Smooth muscle cell (in vitro differentiated cells): ENCODE results near the gene FAH. TPM values are rescaled to one million over a fixed set of nuclear protein-coding genes. Genes with fewer than 3 reads are reported as not detected.

ENCODE experiments used
- DNase-seq: peaks from one replicate; lab custom pipeline; 2025; ENCODE audit not compliant: unreplicated experiment; lab: John Stamatoyannopoulos, UW
- H2AFZ ChIP-seq: fragments of 200-600 bp; sonication (generic); 2 replicates; pipeline ENCODE4 v1.6.0; 2016; ENCODE audit warnings: antibody characterized with exemption, low read depth, mild to moderate bottlenecking
- H3F3A ChIP-seq: fragments of 200-600 bp; sonication (generic); 2 replicates; pipeline ENCODE4 v1.6.0; 2017; ENCODE audit warnings: antibody characterized with exemption, low read depth
- H3K27ac ChIP-seq: fragments of 200-600 bp; sonication (generic); 2 replicates; pipeline ENCODE4 v1.5.1; 2016; ENCODE audit warnings: low read depth, mild to moderate bottlenecking
- H3K27me3 ChIP-seq: fragments of 200-600 bp; sonication (generic); 2 replicates; pipeline ENCODE4 v1.6.1; 2016; ENCODE audit warnings: low read depth, mild to moderate bottlenecking
- H3K36me3 ChIP-seq: fragments of 200-600 bp; sonication (generic); 2 replicates; pipeline ENCODE4 v1.5.1; 2016; ENCODE audit warnings: low read depth
- H3K4me1 ChIP-seq: fragments of 200-600 bp; sonication (generic); 2 replicates; pipeline ENCODE4 v1.5.1; 2016; ENCODE audit warnings: low read depth
- H3K4me2 ChIP-seq: fragments of 200-600 bp; sonication (generic); 2 replicates; pipeline ENCODE4 v1.6.0; 2016; ENCODE audit warnings: mild to moderate bottlenecking
- H3K4me3 ChIP-seq: fragments of 200-600 bp; sonication (generic); 2 replicates; pipeline ENCODE4 v1.5.1; 2016; ENCODE audit warnings: mild to moderate bottlenecking
- H3K79me2 ChIP-seq: fragments of 200-600 bp; sonication (generic); 2 replicates; pipeline ENCODE4 v1.6.0; 2016; ENCODE audit warnings: low read depth, mild to moderate bottlenecking
- H3K9ac ChIP-seq: fragments of 200-600 bp; sonication (generic); 2 replicates; pipeline ENCODE4 v1.6.0; 2016; ENCODE audit warnings: low read depth
- H3K9me3 ChIP-seq: fragments of 200-600 bp; sonication (generic); replicated peaks from 2 replicates; pipeline ENCODE4 v1.5.1; 2016; ENCODE audit warnings: low read depth
- H4K20me1 ChIP-seq: fragments of 200-600 bp; sonication (generic); 2 replicates; pipeline ENCODE4 v1.6.0; 2016; ENCODE audit warnings: low read depth
- WGBS: methylation state at CpG from one replicate; pipeline ENCODE4 v1.1.7; 2016; ENCODE audit warnings: low lambda C conversion rate; 5-methylcytosine and 5-hydroxymethylcytosine counted together
- polyA plus RNA-seq: library from polyadenylated mRNA; unstranded; fragments of >200 nt; fragmentation: Nextera tagmentation; extraction: Ambion mirVana; gene quantifications from 2 replicates; pipeline ENCODE4 v1.2.1, GENCODE V29; 2016
- total RNA-seq: library from RNA; depleted of rRNA; stranded (reverse); fragments of >200 nt; gene quantifications from 2 replicates; pipeline ENCODE4 v1.2.3, GENCODE V29; 2014
- TF ChIP-seq, protein P1 (sequence below): fragments of 200-600 bp; sonication (generic); IDR thresholded peaks from 2 replicates; pipeline ENCODE4 v1.5.1; 2017; ENCODE audit warnings: borderline replicate concordance, mild to moderate bottlenecking, antibody characterized with exemption; ENCODE audit not compliant: insufficient read depth, poor library complexity, severe bottlenecking

FAH gene
- total and polyA plus RNA-seq, 2 experiments from 2014 or later = 18.3 to 36.7 TPM

GRCh38 chr15:80208758-80209734 is 56.2 kb downstream of the FAH start:
- 83% methylated on average over 11 of the region's 11 CpGs for WGBS
- H3K4me3 ChIP-seq = no peak overlapping the region
- TF ChIP-seq, protein P1, sequence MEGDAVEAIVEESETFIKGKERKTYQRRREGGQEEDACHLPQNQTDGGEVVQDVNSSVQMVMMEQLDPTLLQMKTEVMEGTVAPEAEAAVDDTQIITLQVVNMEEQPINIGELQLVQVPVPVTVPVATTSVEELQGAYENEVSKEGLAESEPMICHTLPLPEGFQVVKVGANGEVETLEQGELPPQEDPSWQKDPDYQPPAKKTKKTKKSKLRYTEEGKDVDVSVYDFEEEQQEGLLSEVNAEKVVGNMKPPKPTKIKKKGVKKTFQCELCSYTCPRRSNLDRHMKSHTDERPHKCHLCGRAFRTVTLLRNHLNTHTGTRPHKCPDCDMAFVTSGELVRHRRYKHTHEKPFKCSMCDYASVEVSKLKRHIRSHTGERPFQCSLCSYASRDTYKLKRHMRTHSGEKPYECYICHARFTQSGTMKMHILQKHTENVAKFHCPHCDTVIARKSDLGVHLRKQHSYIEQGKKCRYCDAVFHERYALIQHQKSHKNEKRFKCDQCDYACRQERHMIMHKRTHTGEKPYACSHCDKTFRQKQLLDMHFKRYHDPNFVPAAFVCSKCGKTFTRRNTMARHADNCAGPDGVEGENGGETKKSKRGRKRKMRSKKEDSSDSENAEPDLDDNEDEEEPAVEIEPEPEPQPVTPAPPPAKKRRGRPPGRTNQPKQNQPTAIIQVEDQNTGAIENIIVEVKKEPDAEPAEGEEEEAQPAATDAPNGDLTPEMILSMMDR = no peak
- H3K9ac ChIP-seq = no peak overlapping the region
- no peaks in the 10 kb centered on the region for H3K9me3 ChIP-seq
- H3K36me3 ChIP-seq = no peaks in the 10 kb centered on the region
- no peak overlapping the region for H3K4me2 ChIP-seq
- no peak overlapping the region for H2AFZ ChIP-seq
- H3K79me2 ChIP-seq = no peaks in the 10 kb centered on the region
- H3F3A ChIP-seq = no peaks in the 10 kb centered on the region
- H3K4me1 ChIP-seq = no peaks in the 10 kb centered on the region
- H3K27ac ChIP-seq = no peak overlapping the region
- no peaks in the 10 kb centered on the region for H4K20me1 ChIP-seq
- DNase-seq = no peak
- H3K27me3 ChIP-seq = no peaks in the 10 kb centered on the region

DNA sequence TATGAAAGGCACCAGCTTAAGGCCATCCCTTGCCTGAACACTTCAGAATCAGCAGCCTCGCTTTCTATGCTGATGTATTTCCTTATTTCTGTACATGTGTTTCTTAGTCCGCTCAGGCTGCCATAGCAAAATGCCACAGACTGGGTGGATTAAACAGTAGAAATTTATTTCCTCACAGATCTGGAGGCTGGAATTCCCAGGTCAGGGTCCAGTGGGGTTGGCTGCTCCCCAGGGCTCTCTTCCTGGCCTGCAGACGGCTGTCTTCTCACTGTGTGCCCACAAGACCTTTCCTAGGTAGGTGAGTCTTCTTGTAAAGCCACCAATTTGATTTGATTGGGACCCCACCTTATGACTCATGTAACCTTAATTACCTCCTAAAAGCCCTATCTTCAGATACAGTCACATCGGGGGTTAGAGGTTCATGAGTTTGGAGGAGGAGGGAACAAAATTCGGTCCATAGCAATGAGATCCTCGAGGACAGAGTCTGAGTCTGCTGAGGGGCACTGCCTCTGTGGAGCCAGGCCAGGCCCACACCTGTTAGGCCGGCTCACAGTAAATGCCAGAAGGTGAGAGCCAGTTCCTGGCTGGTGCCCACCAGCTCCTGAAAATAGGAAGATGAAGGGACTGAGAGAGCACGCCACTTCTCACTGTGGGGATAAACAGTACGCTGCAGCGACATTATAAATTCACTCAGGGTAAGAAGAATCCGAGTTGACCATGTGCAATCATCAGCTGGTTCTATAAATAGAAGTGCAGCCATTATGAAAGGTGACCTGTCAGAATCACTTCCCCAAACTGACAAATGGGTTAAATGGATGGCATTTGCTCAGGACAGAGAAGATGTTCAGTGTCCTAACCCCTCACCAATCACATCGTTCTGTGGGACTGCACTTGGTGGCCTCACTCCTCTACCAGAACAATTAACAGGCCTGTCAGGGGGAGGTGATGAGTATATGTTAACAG is 58.1 kb downstream of the FAH start:
- no peaks in the 10 kb centered on the region for H3K4me1 ChIP-seq
- DNase-seq = no peak
- H3K9me3 ChIP-seq = no peaks in the 10 kb centered on the region
- TF ChIP-seq, protein P1 = no peak
- no peak overlapping the region for H3K4me3 ChIP-seq
- H3K4me2 ChIP-seq = no peak overlapping the region
- H4K20me1 ChIP-seq = no peaks in the 10 kb centered on the region
- WGBS = 82% methylated on average over 12 of the region's 12 CpGs
- no peak overlapping the region for H3K27ac ChIP-seq
- H3K9ac ChIP-seq = no peak overlapping the region
- no peaks in the 10 kb centered on the region for H3K27me3 ChIP-seq
- H3K79me2 ChIP-seq = no peaks in the 10 kb centered on the region
- no peak overlapping the region for H2AFZ ChIP-seq
- no peaks in the 10 kb centered on the region for H3K36me3 ChIP-seq
- no peaks in the 10 kb centered on the region for H3F3A ChIP-seq

GRCh38 chr15:80211976-80212375 is 59.2 kb downstream of the FAH start:
- H3K4me1 ChIP-seq = no peaks in the 10 kb centered on the region
- H3K27me3 ChIP-seq = no peaks in the 10 kb centered on the region
- no peak overlapping the region for H3K27ac ChIP-seq
- 62% methylated on average over 1 of the region's 1 CpG for WGBS
- H3K36me3 ChIP-seq = no peaks in the 10 kb centered on the region
- no peak overlapping the region for H3K4me3 ChIP-seq
- H3K79me2 ChIP-seq = no peaks in the 10 kb centered on the region
- H3F3A ChIP-seq = no peaks in the 10 kb centered on the region
- H4K20me1 ChIP-seq = no peaks in the 10 kb centered on the region
- no peak overlapping the region for H2AFZ ChIP-seq
- no peaks in the 10 kb centered on the region for H3K9me3 ChIP-seq
- DNase-seq = no peak
- no peak overlapping the region for H3K9ac ChIP-seq
- no peak overlapping the region for H3K4me2 ChIP-seq
- TF ChIP-seq, protein P1 = no peak
